ENCODE data around the gene LEMD1.
"Not testable (repeated sequence)": the region's sequence is repeated elsewhere in the genome, so short reads cannot be mapped to it uniquely, and the experiment has no call there.

The LEMD1 gene

DNA sequence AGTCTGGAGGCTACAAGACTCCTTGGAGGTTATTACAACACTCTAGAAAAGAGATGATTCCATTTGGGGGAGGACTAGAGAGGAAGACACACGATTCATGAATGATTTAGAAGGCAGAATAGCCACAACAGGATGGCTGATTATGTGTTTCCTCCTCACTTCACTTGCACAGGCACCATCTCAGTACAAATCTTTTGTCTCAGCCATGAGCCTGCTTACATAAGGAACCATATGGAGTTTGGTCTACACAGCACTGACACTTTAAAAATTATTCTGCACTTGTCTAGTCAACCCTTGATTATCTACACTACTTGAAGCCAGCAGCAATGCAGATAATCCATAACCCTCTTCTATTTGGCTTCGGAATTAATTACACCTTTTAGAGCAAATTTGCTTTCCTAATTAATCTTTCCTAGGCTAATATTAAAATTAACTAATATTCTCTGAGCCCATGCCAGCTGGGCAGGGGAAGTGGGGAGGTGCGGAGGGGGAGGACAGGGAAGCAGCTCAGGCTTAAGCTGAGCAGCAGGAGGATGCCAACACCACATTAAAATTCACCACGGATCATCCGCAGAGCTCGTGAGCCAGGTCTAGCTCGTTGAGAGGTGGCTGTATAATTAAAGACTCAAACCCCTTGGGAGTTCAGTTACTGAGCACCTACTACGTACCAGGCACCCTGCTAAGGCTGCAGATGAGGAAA, 3.2 kb upstream of the LEMD1 start:
- DNase-seq, result no peak

DNA sequence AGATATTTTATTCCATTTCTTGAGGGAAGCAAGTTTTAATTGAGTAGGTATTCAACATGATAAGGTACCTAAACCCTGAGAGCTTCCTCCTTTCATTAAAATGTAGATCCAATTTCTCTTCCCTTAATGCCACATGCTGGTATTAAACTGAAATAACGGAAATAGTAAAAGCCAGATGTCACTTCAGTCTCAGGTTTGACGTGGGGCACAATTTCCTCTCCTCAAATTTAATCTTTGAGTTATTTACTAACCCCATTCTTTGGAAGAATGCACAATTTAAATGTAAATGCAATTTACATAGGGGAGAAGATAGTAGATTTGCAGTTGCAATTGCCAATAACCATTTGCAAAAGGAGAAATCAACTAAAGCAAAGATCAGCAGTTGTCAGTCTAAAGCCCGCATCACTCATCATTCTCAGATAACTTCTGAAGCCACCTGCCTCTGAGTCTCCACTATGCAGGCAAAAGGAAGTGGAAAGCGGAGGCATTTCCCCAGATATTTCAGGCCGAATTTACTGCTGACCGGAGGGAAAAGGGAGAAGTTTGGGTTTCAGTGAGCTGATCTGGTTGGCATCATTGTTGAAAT, 2.1 kb upstream of the LEMD1 start:
- DNase-seq, result no peak

DNA sequence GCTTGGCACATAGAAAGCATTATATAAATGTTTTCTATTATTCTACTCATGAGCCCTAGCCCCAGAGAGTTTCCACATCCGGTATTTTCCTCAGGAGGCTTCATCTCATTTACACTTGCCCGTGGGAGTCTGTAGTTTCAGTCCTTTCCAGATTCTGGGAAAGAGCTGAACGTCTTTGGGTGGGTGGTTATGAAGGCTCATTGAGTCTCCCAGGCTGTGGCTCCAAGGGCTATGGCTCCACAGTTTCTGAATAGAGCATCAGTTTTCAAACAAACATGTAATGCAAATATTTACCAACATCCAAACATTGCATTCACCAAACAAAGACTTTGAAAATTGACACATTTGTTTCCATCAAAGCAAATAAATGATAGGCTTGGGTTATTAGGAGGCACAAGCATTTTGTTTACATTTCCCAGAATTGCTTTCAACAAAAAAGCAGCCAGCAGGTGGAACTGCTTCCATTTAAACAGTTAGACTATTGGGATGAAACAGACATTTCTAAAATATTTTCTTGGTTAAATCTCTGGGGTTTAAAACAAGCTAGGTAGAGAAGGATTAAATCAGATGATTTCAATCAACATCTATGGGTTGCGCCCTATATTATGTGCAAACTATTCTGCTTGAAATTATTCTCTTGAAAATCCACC, 1.3 kb upstream of the LEMD1 start:
- DNase-seq, result no peak

DNA sequence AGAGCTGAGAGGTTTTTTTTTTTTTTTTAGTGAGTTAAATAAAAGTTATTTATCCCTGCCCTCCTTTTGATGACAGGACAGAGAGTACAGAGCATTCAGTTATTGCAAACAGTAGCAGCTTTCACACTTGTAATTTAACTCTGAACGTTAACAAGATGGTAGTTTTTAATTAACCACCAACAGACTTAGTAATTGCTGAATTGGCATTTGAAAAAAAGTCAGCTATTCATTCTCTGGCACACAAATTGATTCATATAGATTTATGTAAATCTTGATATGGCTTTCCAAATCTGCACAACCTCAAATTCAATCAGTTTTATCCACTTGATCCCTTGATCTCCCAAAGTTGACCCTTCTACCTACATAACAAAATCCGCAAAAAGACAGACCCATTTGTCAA, 918 bp downstream of the LEMD1 start:
- no peak for DNase-seq

DNA sequence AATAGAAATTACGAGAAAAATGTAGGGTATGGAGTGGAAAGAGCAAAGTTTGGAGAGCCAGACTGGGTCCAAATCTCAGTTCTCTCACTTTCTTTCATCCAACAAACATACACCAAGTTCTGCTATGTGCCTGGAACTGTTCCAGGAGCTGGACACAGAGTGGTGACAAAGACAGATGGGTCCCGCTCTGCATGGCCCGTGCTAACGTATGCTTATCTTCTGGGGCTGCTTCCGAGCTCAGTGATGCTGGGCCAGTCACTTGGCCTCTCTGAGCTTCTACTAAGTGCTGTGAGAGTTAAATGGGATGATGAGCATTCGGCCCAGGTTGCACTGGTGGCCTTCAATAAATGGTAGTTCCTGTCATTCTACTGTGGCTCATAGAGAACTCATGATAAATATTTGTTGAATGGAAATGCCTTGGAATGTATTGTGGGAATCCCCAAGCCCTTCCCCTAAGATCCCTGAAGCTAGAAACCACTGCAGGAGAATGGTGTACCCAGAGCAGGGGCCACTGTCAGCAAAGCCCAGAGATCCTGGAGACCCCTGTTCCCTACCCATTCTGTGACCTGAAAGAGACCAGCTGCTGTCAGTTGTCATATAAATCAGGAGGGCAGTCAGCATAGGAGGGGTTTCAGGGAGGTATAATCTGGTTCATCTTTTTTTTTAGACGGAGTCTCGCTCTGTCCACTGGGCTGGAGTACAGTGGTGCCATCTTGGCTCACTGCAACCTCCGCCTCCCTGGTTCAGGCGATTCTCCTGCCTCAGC, 3.8 kb downstream of the LEMD1 start:
- no peak for DNase-seq

DNA sequence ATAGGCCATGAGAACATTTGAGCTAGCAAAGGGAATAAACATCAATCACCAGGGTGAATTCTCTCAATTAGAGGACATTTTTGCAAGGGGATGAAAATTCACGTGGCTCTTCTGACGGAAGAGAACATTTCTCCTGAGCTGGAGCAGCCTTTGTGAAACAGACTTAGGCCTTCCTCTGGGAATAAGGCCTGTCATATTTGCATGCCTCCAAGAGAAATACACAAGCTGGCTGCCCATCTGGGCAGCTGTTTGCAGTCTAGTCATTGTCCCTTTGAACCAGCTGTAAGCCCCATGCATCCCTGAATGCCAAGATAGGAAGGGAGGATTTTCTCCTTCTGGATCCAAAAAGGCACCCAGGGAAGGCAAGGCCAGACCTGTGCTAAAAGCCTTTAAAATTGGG, 5.5 kb downstream of the LEMD1 start:
- DNase-seq, result no peak

DNA sequence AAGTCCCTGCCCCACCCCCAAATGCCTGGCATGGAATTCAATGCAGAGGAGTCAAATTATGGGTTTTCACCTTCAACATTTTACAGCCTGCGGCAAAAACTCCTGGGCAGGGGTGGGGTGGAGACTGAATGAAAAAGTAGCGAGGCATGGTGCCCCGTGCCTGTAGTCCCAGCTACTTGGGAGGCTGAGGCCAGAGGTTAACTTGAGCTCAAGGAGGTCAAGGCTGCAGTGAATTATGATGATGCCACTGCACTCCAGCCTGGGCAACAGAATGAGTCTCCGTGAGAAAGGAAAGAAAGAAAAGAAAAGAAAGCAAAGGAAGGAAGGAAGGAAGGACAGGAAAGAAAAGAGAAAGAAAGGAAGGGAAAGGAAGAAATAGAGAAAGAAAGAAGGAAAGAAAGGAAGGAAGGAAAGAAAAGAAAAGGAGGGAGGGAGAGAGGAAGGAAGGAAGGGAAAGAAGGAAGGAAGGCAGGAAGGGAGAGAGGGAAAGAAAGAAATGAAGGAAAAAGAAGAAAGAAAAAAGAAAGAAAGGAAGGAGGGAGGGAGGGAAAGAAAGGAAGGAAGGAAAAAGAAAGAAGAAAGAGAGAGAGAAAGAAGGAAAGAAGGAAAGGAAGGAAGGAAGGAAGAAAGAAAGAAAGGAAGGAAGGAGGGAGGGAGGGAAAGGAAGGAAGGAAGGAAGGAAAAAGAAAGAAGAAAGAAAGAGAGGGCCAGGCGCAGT, 11.1 kb downstream of the LEMD1 start:
- DNase-seq, result no peak

DNA sequence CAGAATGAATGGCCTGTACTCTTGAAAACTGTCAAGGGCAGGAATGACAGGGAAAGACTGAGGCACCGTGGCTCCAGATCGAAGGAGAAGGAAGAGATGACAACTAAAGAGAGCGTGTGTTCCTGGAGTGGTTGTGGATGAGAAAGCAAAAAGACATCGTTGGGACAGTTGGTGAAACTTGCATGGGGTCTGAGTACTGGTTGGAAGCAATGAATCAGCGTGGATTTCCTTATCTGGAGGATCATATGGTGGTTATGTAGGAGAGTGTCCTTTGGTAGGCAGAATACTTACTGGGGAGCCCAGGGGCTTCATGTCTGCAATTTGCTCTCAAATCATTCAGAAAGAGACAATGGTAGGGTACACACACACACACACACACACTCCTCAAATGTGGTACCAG, 13.9 kb downstream of the LEMD1 start:
- no peak for DNase-seq

DNA sequence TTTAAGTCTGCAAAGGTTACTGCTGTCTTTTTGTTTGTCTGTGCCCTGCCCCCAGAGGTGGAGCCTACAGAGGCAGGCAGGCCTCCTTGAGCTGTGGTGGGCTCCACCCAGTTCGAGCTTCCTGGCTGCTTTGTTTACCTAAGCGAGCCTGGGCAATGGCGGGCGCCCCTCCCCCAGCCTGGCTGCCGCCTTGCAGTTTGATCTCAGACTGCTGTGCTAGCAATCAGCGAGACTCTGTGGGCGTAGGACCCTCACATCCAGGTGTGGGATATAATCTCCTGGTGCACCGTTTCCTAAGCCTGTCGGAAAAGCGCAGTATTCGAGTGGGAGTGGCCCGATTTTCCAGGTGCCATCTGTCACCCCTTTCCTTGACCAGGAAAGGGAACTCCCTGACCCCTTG, 15.6 kb downstream of the LEMD1 start:
- DNase-seq, result not testable (repeated sequence)

DNA sequence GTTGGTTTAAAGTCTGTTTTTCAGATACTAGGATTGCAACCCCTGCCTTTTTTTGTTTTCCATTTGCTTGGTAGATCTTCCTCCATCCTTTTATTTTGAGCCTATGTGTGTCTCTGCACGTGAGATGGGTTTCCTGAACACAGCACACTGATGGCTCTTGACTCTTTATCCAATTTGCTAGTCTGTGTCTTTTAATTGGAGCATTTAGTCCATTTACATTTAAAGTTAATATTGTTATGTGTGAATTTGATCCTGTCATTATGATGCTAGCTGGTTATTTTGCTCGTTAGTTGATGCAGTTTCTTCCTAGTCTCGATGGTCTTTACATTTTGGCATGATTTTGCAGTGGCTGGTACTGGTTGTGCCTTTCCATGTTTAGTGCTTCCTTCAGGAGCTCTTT, 17.4 kb downstream of the LEMD1 start:
- not testable (repeated sequence) for DNase-seq

DNA sequence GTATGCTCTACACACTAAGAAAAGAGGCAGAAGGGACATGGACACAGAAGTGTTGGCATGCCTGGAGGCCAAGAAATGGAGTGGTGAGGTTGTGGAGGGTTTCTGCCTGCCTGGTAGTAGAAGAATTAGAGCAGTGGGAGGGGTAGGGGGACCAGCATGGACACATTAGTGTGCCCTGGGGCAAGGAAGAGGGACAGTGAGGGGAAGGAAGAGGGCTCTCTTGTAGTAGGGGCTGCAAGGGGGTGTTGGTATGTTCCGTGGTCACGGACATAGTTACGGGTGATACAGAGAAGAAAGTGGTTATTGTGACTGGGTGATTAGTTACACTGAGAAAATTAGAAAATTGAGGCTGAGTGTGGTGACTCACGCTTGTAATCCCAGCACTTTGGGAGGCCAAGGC, 23.3 kb downstream of the LEMD1 start:
- DNase-seq, result no peak

DNA sequence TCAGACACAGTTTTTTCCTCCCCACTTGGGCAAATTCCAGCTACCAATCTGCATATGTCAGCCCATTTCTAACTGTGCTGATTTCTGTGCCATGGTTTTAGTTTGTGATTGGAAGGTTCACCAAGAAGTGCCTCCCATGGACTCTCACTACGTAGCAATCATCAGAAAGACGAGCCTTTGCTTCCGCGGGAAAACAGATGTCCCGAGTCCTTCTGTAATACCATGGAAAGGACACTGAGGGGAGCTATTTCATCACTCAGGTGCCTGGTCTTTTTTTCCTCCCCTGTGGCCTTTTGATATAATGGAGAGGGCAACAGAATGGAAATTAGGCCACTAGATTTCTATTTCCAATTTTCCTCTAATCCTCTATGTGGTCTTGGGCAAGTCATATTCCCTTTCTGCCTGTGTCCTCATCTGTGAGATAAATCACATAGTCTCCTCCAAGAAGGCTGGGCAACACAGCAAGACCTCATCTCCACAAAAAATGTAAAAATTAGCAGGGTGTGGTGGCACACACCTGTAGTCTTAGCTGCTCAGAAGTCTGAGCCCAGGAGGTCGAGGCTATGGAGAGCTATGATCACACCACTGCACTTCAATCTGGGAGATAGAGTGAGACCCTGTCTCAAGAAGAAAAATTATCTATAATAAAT, 24.8 kb downstream of the LEMD1 start:
- peak; percentile 4 for DNase-seq

DNA sequence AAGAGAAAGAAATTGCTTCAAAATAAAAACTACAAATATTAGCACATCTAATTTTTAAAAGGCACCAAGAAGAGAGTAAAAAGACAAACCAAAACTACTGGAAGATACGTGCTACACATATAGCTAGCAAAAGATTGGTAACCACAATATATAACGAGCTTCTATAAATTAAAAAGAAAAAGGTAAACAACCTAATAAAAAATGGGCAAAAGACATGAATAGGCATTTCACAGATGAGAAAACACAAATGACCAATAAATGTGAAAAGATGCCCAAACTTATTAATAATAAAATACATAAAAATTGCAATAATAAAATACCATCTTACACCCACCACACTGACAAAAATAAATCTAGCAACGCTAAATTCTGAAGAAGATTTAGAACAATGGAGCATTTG, 26.2 kb downstream of the LEMD1 start:
- DNase-seq, result no peak

DNA sequence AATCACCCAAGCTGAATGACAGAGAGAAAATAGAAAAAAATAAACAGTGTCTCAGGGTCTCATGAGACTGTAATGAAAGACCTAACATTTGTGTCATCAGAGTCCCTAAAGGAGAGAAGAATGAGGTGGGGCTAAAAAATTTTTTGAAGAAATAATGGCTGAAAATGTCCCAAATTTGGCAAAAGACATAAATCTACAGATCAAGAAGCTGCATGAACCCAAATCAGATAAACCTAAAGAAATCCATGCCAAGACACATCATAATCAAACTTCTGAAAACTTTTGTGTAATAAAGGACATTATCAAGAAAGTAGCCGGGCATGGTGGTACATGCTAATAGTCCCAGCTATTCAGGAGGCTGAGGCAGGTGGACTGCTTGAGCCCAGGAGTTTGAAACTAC, 29.2 kb downstream of the LEMD1 start:
- no peak for DNase-seq

DNA sequence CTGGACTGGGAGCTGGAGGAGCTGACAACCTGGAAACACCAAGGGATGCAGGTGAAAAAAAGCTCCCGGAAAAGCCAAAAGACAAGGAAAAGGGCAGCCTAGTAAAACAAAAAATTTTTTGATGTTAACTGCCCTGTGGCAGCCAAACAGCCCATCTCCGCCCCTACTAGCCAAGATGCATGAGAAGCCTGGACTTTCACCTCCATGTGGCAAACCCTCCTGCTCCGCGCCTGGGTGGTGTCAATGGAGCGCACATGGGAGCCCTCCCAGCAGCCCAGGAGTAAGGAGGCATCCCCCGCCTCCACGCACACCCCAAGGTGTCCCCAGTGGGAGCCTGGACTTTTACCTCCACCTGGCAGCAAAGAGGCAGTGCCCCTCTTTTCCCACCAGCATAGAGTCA, 30.5 kb downstream of the LEMD1 start:
- no peak for DNase-seq

DNA sequence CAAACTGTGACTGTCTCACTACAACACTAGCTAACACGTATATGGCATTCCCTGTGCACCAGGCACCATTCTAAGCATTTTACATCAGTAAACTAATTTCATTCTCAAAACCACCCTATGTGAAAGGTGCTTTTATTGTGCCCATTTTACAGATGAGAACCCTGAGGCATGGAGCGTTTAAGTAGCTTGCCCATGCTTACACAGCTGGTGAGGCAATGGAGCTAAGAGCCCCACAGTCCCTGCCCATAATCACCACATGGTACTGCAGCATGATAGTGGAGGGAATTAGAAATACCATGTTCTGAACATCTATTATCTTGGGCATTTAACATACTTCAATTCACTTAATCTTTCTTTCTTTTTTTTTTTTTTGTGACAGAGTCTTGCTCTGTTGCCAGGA, 34.0 kb downstream of the LEMD1 start:
- DNase-seq, result no peak

DNA sequence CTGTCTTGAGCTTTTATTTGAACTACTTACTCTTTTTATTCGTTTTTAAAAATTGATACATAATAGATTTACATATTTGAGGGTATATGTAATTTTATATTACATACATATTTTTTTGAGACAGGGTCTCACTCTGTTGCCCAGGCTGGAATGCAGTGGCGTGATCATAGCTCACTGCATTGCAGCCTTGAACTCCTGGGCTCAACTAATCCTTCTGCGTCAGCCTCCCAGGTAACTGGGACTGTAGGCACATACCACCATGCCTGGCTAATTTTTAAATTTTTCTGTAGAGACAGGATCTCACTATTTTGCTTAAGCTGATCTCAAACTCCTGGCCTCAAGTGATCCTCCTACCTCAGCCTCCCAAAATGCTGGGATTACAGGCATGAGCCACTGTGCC, 38.9 kb downstream of the LEMD1 start:
- not testable (repeated sequence) for DNase-seq

DNA sequence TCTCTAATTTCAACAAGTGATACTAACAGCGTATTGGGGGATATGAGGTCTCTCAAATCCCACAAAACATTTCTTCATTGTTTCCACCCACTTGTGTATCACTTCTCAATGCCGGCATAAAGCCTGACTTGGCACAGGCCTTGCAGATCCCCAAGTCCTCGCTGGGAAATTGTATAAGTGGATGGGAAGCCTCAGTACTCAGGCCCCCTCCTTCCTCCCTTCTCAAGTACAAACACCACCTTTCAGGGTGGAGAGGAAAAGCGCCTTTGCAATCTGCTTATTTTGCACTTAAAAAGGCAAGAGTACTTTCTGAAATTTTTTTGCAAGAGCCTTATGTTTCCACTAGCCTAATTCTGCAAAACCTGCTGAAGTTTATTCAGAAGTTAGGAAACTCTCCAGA, 39.3 kb downstream of the LEMD1 start:
- no peak for DNase-seq

DNA sequence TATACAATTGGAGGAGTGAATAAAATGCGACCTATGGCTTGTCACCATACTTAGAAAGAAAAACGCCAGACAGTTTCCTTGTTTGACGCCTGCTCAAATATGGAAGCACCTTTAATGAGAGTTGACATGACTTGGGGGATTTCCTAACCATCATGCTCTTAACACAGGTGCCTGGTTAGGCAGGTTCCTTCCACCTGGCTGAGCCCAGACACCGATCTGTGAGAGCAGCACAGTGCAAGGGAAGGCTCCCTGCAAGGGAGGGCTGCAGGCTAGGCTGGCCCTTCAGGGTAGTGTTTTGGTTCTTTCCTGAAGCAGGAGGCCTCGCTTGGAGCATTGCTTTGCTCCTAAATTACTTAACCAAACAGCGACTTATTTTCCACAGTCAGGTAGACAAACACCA, 40.6 kb downstream of the LEMD1 start:
- no peak for DNase-seq

DNA sequence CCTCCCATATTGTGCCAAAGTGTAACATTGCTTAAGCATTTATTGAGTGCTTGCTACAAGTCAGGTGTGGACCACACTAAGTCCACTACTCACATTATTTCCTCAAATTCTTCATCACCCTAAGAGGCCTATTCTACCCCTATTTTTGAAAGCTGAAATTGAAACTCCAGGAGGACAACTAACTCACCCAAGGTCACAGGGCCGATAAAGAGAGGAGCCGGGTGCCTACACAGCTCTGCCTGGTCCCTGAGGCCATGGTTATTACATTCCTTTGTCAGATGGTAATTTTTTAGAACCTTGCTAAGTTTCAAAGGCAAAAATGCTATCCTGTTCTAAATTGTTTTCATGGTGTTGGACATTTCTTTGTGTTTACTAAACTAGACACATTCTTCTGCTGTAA, 41.0 kb downstream of the LEMD1 start:
- no peak for DNase-seq

DNA sequence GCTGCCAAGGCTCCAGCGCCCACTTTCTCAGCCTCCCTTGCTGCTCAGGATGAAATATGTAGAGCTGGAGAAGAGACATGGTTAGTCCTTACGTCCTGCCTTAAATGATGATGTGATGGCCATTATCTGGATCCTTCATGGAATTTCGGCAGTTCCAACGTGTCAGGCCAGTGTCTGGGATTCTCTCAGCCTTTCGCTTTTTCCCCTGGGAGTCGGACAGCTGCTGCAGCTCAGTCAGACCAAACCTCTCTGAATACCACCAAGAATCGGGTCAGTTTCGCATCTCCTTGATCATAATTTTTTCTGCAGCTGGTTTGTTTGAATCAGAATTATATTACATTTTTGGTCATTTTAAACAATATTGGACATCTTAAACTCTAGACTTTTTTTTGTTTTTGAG, 42.8 kb downstream of the LEMD1 start:
- DNase-seq, result no peak

DNA sequence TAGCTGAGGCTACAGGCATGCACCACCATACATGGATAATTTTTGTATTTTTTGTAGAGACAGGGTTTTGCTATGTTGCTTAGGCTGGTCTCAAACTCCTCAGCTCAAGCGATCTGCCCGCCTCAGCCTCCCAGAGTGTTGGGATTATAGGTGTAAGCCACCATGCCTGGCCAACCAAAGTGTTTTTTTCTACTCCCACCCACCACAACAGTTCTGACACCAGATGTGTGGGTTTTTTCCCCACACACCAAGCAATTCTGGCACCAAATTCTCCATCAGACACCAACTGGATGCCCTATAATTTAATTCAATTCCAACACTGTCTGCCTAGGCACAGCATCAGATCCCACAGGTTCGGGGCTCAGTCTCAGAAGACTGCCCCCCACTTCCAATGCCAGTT, 44.5 kb downstream of the LEMD1 start:
- DNase-seq, result no peak

DNA sequence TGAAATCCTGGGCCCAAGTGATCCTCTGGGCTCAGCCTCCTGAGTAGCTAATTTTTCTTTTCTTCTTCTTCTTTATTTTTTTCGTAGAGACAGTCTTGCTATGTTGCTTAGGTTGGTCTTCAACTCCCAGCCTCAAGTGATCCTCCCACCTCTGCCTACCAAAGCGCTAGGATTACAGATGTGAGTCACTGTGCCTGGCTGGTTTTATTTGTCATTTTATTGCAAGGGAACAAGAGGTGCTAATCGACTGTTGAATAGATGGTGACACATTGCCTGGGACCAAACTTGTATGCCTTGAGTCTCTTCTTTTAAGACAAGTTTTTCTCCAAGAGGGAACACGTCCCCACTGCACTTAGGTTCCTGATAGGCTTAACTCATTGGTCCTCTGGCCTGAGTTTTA, 45.1 kb downstream of the LEMD1 start:
- no peak for DNase-seq
